ENCODE results near the gene P4HA2.

The P4HA2 gene

DNA sequence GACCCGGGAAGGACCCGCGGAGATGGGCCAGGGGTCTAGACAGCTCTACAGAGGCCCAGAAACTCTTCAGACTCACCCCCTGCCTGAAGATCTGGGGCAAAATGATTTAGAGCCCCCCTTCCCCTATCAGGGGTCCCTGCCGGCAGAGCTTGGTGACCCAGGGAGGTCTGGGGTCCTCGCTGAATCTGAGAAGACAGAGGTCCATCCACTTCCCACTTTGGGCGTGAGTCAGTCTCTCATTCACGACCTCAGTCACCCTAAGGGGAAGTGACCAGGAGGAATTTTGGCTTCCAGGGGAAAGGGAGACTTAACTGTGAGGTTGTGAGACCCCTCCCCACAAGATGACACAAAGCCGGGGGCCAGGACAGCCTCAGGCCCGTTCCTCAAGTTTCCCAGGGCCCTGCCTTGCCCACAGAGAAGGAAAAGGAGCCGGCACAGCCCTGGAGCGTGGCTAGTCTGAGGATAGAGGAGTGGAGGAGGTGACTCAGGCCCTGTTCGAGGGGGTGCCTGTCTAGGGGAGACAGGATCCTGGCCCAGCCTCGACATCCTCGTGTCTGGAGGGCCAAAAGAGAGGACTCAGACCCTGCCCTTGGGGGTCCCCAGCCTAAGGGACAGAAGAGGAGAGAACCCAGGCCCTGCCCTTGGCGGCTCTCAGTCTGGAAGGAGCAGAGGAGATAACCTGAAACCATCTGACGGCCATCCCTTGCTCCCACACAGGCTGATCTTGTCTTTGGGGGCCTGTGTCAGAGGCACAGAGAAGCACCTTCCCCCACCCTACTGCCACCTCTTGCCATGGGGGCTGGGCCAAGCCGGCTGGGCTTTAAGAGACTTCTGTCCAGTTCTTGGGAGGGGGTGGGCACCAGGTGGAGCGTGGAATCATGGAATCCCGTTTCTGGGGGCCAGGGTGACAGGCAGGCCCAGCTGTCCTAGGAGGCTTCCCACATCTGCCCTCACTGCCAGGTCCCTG lies 30.7 kb upstream of the P4HA2 start:
- Histone ChIP-seq H3K4me3 (ENCODE audit: low read depth in 1 of 2, low read length in 1 of 2) (no peak overlapping the region), H3K36me3 (no peaks in the 10 kb centered on the region), H3K9me3 (no peaks in the 10 kb centered on the region), H3K4me1 (ENCODE audit: control insufficient read depth in 1 of 2, insufficient read depth in 1 of 2, low read depth in 1 of 2, low read length in 1 of 2) (peaks cover 7% of the 10 kb centered on the region in 2 experiments), H3K27ac (no peak overlapping the region), H3K27me3 (peaks cover 57% of the 10 kb centered on the region)
- TF ChIP-seq, protein P1, sequence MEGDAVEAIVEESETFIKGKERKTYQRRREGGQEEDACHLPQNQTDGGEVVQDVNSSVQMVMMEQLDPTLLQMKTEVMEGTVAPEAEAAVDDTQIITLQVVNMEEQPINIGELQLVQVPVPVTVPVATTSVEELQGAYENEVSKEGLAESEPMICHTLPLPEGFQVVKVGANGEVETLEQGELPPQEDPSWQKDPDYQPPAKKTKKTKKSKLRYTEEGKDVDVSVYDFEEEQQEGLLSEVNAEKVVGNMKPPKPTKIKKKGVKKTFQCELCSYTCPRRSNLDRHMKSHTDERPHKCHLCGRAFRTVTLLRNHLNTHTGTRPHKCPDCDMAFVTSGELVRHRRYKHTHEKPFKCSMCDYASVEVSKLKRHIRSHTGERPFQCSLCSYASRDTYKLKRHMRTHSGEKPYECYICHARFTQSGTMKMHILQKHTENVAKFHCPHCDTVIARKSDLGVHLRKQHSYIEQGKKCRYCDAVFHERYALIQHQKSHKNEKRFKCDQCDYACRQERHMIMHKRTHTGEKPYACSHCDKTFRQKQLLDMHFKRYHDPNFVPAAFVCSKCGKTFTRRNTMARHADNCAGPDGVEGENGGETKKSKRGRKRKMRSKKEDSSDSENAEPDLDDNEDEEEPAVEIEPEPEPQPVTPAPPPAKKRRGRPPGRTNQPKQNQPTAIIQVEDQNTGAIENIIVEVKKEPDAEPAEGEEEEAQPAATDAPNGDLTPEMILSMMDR (IDR thresholded peaks at IDR 0.05) = no peak

DNA sequence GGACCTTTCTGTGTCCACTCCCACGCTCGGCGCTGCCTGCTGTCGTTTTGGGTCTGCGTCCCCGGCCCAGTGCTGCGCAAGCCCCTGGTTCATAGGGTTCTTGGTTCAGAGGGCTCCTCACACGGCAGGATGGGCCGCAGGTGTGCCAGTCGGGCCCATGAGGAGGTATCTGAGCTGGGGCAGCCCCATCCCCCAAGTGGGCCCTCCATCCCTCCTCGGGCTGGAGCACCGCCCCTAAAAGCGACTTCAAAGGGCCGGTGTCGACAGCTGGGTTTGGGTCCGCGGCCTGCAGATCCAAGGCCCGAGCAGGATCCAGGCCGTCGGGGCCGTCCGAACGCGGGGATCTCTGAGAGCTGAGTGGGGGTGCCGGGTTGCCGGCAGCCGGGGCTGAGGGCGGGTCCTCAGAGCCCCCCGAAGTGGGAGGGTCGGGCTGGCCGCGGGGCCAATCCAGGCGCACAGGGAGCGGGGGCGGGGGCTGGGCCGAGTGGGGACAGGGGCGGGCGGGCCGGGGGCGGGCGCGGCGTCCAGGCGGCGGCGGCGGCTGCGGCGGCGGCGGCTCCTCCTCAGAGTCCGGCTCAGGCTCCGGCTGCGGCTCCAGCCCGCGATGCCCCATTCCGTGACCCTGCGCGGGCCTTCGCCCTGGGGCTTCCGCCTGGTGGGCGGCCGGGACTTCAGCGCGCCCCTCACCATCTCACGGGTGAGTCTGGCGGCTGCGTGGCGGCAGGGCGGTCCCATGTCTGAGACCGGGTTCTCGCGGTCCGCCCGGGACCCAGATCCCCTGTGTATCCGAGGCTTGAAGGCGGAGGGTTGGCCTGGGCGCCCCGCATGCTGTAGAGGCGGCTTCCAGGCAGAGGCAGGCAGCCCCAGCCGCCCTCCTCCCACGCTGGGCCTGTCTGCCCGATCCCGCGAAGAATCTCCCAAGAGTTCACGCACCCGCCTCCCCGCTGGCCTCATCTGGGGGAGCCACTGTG lies 29.8 kb upstream of the P4HA2 start, which contains the start of gene PDLIM4:
Gene PDLIM4, plus strand, starts transcription at position 566 of the 971 bp plus-strand sequence. Its CDS starts 39 bp downstream, at position 605.
- H3K4me3 ChIP-seq (ENCODE audit: low read depth in 1 of 2, low read length in 1 of 2) = no peak within 1 kb of the TSS
- peaks cover 14 to 17% of the 10 kb centered on the region in 2 experiments for H3K4me1 ChIP-seq (ENCODE audit: control insufficient read depth in 1 of 2, insufficient read depth in 1 of 2, low read depth in 1 of 2, low read length in 1 of 2)
- H3K36me3 ChIP-seq = no peaks in the 10 kb centered on the region
- H3K9me3 ChIP-seq = no peaks in the 10 kb centered on the region
- TF ChIP-seq, protein P1 (IDR thresholded peaks at IDR 0.05) = no peak
- no peak within 1 kb of the TSS for H3K27ac ChIP-seq
- peaks cover 57% of the 10 kb centered on the region for H3K27me3 ChIP-seq

DNA sequence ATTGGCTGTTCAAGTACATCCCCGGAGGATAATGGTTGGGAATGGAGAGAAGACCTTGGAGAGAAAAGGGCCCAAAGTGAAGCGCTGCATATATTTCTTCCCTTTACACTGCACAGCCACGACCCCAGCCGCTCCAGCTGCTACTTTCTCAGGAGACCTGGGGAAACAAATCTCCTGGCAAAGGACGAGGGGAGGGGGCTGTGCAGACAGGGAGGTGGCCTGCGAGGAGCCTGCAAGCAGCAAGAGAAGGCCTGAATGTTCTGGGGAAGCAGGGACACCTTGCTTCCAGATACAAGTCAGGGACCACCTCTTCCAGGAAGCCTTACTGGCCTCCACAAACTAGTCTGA lies 29.1 kb upstream of the P4HA2 start:
- H3K27ac ChIP-seq = no peak overlapping the region
- no peaks in the 10 kb centered on the region for H3K9me3 ChIP-seq
- TF ChIP-seq, protein P1 (IDR thresholded peaks at IDR 0.05) = no peak
- H3K36me3 ChIP-seq = no peaks in the 10 kb centered on the region
- H3K4me3 ChIP-seq (ENCODE audit: low read depth in 1 of 2, low read length in 1 of 2) = no peak overlapping the region
- peaks cover 57% of the 10 kb centered on the region for H3K27me3 ChIP-seq
- H3K4me1 ChIP-seq (ENCODE audit: control insufficient read depth in 1 of 2, insufficient read depth in 1 of 2, low read depth in 1 of 2, low read length in 1 of 2) = peaks cover 14 to 19% of the 10 kb centered on the region in 2 experiments

DNA sequence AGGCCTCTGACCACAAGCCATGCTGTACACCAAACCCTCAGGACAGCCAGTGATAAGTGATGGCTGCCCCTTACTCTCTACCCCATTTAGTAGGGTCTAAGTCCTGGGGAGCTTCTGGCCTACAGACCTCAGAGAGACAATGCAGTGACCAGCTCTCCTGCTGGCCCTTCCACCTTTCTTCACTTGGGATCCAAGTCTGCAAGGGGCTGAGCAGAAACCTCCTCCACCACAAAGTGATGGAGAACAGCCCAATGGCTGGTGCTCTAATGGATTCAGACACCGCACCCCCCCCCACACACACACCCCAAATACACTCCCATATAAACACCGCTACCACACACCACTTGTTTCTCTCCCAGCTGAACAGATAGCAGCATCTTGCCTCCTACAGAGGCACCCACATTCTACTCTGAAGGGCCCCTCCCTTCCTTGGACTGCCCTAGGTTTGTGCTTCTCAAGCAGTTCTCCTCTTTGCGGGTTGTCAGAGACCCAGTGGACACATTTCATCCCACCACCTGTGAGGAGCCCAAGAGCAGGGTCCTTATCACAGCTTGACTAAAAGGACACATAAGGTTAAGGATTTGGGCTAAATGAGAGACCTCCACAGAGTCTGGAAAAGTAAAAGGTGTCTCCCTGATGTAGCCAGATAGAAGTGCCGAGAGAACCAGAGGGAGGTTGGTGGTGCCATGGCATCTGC lies 28.6 kb upstream of the P4HA2 start:
- Histone ChIP-seq H3K4me3 (ENCODE audit: low read depth in 1 of 2, low read length in 1 of 2) (no peak overlapping the region), H3K4me1 (ENCODE audit: control insufficient read depth in 1 of 2, insufficient read depth in 1 of 2, low read depth in 1 of 2, low read length in 1 of 2) (peaks cover 14 to 19% of the 10 kb centered on the region in 2 experiments), H3K9me3 (no peaks in the 10 kb centered on the region), H3K27ac (no peak overlapping the region), H3K27me3 (peaks cover 57% of the 10 kb centered on the region), H3K36me3 (no peaks in the 10 kb centered on the region)
- TF ChIP-seq, protein P1 (IDR thresholded peaks at IDR 0.05) = no peak
